HG02943 (cell line): ENCODE data around the gene LRRC2.
"Not testable (repeated sequence)": the region's sequence is repeated elsewhere in the genome, so short reads cannot be mapped to it uniquely, and the experiment has no call there.

ENCODE experiments used
- ATAC-seq: cut with Tn5 transposase; IDR thresholded peaks from one replicate; pipeline ENCODE4 v1.9.1; 2021; ENCODE audit warnings: mild to moderate bottlenecking, low read depth, moderate library complexity; ENCODE audit not compliant: unreplicated experiment

LRRC2 gene, protein sequence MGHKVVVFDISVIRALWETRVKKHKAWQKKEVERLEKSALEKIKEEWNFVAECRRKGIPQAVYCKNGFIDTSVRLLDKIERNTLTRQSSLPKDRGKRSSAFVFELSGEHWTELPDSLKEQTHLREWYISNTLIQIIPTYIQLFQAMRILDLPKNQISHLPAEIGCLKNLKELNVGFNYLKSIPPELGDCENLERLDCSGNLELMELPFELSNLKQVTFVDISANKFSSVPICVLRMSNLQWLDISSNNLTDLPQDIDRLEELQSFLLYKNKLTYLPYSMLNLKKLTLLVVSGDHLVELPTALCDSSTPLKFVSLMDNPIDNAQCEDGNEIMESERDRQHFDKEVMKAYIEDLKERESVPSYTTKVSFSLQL

DNA sequence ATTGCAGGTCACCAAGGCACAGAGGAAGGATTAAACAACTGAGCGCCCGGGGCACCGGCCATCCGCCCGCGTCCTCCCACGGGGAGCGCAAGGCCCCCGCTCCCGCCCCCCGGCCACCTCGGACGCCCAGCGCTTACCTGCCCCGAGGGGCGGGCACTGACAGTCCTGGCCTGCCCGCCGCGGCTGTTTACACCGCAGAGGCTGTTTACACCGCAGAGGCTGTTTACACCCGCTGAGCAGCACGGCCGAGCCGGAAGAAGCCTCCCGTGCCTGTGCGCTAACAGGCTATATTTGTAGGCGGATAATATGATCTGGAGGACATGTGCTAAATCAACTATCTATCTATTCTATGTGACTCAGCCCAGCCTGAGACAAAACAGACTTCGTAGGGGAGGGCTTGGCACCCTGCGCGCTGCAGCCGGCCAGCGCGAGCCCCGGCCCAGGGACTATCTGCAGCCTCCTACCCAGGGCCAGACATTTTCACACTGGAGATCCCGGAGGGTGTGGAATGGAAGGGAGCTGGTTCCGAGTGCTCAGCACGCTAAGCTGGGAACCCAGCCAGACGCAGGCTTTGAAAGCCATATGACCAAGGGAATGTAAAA, at the start of gene LRRC2:
TSS of gene LRRC2 (minus strand) at position 263 of the 602 bp plus-strand sequence. CDS start 14,711 bp downstream, outside the sequence.
- ATAC-seq = no peak

DNA sequence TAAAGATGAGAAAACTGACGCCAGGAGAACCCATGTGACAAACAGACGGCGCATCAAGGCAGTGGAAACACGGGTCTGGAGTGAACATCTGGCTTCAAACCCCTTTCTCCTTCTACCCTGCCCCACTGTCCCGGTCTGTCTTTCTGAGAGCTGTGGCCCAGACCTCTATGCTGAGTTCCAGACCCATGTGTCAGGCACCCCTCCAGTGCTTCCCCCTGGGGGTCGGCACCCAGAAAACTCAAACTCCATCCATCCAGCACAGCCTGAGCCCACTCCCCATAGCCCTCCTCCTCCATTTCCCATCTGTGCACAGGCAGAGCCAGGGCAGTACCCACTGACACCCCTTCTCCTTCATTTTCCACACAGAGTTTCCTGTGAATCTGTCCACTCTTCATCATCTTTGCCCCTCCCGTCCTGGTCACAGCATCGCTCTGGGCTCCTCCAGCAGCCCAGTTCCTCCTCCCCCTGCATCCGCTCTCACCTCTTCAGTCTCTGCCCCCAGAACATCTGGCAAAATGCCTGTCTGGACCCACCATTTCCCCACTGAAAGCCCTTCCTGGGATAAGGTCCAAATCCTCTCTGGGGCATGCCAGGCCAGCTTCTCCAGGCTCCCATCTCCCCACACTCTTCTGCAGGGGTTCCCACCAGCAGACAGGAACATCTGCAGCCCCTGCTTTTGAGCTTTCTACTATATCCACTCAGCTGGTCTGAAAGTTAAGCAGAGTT, 49.1 kb upstream of the LRRC2 start:
- ATAC-seq = no peak

DNA sequence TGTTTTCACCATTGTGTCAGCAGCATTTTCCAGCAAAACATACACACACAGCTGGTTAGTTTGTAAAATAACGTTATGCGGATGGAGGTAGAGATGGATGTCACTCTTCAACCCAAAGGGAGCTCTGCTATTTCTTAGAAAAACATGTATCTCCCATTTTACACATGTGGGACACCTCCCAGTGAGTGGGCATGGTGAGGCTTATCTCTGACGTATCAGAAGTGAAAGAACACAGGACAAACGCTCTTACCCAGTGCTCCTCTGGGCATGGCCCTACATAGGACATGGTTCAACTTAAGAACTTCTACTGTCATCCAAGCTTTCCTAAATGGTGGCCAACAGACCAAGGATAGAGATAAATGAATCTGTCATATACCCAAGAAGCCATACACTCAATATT, 48.3 kb upstream of the LRRC2 start:
- no peak for ATAC-seq

DNA sequence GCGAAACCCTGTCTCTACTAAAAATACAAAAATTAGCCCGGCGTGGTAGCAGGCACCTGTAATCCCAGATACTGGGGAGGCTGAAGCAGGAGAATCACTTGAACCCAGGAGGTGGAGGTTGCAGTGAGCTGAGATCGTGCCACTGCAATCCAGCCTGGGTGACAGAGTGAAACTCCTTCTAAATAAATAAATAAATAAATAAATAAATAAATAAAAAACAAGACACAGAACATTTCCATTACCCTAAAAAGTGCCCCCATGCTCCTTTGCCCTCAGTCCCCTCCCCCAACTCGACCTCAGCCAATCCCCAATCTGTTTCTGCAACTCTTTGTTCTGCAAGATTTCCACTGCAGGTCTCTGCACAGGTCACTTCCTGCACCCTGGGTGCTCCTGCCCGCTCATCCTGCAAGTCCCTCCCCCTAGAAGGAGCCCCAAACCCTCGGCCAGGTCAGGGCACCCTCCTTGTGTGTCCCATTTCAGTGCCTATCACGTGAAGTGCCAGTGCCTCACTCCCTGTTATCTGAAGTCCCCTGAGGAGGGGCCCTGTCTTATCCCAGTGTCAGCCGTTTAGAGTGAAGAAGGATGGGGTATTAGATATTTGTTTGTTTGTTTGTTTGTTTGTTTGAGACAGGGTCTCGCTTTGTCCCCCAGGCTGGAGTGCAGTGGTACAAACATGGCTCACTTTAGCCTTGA, 47.4 kb upstream of the LRRC2 start:
- ATAC-seq = no peak

DNA sequence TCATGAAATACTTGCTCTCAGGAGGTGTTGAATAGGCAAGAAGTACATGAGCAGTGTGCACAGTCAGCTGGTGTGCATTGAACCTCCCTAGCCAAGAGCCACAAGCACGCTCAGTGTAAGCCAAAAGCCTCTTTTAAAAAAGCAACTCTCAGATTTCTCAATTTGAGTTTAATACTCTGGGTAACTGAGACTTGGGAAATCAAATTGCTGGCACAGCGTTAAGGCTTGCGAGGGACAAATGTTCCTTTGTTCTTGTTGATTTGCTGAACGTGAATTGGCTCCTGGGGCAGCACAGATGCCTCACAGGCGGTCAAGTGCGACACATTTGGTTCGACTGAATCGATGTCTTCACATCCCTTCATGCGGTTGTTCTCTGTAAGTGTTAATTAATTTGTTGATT, 46.2 kb upstream of the LRRC2 start, which contains the start of gene FAM240A:
TSS of gene FAM240A (plus strand) at position 202 of the 400 bp plus-strand sequence. CDS start at position 361, 159 bp downstream.
- ATAC-seq = no peak

DNA sequence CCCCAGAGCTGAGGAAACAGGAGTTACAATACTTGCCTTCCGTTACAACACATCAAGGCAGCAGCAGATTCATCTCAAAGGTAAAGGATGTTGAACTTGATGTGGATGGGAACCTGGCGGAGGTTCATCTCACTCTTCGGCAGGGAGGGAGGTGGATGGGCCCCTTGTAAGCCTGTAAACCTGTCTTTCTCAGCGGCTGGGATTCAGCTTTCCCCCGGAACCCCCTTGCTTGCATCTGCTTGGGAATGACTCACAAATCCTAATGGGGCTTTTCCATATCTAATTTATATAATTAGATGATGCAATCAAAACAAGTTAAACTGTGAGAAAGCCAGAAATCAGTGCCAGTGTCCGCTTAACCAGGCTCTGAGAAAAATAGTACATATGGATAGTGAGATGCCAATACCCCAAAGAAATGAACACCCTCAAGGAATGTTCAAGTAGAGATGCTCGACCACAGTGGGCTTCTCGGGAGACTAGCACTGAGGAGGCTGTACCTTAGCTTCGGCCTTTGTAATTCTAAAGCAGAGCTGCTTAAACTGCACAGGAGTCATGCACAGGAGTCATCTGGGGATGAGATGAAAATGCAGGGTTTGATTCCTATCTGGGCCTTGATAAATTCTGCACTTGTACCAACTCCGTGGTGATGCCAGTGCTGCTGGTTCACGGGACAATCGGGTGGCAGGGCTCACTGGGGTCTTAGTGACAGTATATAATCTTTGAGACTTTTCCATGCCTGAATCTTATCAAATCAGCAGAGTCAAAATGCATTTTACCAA, 44.0 kb upstream of the LRRC2 start:
- no peak for ATAC-seq

DNA sequence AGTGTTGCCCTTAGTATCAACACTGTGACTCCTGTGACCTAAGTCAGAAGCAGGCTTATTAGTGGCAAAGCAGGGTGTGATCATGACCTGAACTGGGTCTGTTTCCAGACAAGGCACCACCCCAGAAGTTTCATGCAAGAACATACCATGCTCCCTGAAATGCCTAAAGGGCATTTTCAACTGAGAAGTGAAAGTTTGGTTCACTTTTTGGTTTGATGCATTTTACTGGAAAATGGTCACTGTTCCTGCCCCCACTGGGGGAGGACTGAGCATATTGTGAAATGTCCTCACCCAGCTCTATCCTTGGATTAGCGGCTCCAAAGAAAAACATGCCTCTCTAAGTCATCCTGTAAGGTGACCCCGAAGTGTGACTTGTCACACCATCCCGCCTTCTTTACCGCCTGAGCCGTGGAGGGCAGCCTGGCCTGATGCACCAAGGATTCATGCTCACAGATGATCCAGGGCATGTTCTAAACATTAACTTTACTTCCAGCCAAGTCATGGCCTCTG, 43.2 kb upstream of the LRRC2 start:
- no peak for ATAC-seq

DNA sequence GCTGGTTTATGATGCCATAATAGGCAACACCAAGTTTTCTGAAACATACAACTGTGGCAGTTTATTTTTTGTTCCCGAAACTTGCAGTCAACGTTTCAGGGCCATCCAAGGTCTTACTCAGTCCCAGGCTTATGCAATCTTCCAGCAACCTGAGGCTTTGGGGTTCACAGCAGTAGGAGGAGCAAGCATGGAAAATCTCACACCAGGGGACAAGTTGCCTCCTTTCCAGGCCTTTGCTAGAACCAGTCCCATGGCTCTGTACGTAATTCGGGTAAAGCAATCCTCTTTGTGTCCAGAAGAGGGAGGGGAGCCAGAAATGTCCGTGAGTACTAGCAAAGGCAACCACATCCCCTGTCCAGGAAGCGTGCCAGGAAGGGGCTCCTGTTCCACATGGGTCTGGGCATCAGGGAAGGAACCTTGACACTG, 41.5 kb upstream of the LRRC2 start:
- no peak for ATAC-seq

DNA sequence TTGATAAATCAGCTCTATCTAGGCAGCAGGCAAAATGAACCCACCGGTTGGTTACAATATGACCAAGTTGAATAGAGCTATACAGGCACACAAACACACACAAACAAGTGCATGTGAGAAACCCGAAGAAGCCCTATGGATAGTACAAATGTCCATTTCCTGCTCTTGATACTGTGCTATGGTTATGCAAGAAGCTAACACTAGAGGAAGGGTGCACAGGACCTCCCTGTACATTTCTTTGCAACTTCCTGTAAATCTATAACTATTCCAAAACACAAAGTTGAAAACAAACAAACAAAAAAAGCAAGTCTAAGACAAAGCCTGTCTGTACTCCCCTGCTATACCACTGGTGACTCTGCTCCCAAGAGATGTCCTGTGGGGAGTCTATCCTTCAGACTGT, 38.0 kb upstream of the LRRC2 start:
- no peak for ATAC-seq

DNA sequence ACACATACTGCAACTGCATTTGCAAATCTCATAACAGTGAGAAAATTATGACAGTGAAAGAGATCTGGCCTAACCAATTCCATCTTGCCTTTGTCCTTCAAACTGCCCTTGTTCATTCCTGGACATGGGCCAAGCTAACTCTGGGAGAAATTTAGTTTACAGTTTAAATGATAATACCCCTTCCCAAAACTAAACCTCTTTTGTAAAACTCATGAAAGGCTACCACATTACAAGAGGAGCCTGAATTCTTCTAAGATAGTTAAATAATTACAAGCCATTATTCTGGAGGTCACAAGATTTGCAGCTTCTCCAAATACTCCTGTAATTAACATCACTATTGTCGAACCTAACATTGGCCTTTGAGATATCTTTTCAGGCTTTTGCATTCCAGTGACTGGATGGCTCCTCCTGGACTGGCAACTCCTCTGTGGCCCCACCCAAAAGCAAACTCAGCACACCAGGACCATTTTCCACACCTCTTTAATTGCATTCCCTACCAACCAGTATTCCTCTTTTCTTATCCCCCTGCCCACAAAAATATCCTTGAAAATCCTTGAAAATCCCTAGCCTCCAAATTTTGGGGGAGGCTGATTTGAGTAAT, 37.4 kb upstream of the LRRC2 start:
- ATAC-seq = no peak

DNA sequence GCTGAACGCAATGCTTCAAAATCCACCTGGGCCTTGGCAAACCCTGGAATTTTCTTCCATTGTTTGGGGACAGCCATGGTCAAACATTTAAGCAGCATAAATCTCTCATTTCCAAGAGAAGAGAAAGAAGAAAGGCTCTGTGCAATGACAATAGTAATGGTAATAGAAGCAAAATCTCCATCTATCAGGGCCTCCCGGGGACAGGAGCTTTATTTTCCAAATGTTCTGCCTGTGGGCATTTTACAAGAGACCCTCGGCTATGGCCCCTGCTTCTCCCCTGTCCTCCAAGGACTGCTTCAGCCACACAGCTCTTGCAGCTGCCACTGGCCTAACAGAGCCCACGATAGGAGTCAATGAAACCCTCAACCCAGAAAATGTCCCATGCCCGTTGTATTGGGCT, 33.5 kb upstream of the LRRC2 start:
- ATAC-seq = no peak

DNA sequence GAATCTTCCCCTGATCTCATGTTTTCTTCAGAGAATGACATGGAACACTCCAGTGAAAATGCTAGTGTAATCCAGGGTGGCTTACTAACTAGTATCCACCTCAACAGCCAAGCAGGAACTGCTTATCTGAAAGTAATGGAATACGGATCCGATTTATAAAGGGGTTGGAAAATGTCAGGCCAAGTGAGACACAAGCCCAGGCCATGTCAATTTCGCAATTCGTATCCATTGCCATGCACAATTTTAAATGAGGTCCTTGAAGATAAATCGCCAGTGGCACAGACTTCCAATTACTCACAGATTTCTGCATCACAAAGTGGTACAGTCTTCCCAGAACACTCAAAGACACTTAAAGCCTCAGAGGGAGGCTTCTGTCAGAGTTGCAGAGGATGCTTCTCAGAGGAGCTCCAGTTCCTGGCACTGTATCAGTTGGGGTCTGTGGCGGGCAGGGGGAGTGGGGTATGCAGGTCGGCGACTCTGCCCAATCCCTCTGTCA, 29.8 kb upstream of the LRRC2 start:
- ATAC-seq = no peak

DNA sequence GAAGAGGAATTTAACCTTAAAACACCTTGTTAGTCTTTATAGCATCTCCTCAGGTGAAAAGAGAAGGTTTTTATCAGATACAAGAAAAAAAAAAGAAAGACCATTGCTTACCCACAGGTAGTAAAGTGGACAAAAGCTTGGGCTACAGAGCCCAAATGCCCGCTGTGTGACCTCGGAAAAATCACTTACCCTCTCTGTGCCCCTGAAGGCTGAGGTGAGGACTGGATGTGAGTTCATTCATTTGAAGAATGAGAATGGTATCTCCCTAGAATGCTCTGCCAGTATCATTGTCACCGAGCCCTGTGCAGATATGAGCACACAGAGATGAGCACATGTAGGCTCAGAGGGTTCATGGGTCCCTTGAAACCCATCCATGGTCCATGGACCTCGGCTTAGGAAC, 28.6 kb upstream of the LRRC2 start:
- ATAC-seq = no peak

DNA sequence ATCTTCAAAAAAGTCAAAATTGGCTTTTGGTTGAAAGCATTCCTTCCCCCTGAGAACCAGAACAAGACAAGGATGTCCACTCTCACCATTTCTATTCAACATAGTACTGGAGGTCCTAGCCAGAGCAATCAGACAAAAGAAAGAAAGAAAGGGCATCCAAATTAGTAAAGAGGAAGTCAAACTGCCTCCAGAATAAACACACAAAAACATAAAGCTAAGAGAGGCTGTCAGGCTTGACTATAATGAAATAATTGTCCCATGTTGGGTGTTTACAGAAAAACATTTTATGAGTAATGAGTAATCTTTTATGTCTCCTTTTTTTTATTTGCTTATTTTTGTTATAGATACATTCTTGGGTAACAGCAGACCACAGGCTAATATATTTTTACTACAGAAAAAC, 27.9 kb upstream of the LRRC2 start:
- ATAC-seq = no peak

DNA sequence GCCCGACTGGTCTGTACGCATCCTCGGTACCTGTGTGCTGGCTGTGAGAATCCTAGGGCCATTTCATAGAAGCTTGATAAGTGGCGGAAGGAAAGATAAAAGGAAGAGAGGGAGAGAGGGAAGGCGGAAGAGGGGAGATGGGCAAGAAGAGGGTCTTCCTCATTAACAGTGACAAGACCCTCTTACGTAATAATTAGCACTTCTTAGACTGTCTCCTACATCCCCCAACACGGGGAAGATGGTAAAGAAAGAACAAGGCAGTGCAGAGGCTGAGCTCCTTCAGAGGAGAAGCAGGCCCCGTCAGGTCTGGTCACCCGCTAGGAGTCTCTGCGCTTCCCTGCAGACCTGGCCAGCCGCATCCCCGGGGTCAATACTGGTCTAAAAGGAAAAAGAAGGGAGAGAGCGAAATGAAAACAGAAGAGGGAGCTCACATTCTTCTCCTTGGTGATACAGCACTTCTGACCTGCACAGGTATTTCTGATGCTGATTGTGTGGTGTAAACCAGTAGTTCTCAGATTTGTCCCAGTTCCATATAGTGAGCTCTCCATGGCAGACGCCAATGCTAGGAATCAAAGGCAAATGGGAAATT, 27.3 kb upstream of the LRRC2 start:
- ATAC-seq = no peak

DNA sequence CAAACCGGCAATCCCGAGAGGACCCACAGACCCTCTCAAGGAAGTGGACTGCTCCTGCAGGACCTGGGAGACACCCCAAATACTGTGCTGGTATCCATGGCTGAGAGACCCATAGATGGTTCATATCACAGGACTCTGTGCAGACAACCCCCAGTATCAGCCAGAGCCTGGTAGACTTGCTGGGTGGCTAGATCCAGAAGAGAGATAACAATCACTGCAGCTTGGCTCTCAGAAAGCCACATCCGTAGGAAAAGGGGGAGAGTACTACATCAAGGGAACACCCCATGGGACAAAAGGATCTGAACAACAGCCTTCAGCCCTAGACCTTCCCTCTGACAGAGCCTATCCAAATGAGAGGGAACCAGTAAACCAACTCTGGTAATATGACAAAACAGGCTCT, 21.2 kb upstream of the LRRC2 start:
- ATAC-seq = not testable (repeated sequence)

DNA sequence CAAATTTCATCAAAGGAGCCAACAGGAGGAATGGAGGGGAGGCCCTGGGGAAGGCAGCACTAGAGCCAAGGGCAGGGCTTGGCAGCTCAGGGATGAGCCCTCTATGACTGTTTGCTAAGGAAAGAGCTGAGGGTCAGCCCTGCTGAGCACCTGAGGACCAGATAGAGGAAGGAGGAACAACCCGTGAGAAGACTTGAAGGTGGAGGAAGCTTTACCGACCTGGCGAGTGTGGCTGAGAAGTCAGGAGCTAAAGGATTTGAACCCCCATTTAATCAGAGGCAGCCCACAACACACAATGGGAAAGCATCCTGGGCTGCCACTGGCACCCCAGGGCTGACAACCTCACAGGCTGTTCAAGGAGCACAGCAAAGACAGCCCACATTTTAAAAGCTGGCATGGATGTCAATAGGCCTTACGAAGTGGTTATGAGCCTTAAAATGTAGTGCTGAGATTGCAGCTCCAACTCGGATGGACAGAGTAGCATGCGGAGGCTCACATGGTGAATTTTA, 20.7 kb upstream of the LRRC2 start:
- ATAC-seq = no peak

DNA sequence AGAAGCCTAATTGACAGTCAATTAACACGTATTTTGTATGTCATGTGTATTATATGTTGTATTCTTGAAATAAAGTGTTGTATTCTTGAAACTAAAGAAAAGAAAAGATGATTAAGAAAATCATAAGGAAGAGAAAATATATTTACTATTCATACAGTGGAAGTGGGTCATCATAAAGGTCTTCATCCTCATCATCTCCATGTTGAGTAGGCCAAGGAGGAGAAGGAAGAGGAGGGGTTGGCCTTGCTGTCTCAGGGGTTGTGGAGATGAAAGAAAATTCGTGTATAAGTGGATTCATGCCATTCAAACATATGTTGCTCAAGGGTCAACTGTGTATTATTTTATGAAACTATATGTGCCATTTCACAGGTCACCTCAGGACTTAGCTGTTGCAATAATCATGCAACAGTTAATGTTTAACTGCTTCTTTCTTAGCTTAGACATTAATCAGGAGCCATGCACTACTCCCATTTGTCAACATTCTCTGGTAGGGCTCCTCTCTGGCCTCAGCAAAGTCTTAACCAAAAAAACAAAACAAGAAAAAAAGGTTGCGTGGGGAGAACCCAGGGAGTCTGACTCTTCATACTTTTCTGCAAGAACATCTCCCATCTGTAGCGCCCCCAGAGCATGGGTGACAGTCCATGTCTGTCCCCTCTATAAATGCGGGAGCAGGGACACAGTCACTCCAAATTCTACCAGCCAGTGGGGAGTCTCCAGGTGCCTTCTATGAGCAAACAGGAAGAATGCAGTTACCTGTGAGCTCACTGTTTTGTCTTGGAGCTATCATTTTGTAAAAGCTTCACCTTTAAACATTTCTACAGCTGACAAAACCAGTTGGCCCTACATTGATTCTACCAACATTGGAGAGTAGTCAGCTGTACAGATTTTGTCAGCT, 19.9 kb upstream of the LRRC2 start:
- no peak for ATAC-seq
